ENCODE data around the gene SLC9C2. TPM values are rescaled to one million over a fixed set of nuclear protein-coding genes. Genes with fewer than 3 reads are reported as not detected.
"Not testable (repeated sequence)": the region's sequence is repeated elsewhere in the genome, so short reads cannot be mapped to it uniquely, and the experiment has no call there.

SLC9C2 gene
- total RNA-seq, 6 experiments from 2014 or later, result not detected

DNA sequence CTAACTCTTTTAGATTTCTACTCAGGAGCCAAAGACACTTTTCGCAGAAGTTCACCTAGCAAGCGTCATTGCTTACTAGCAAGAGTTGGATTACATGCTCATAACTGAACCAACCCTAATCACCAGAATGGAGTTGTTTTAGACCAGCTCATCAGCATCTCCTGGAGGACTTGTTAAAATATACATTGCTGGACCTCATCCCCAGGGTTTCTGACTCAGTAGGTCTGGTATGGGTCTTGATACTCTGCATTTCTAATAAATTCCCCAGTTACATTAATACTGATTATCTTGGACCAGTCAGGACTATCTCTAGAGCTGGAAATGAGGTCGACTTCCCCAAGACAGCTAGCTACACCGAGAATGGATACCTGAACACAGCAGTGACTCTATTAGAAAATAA is 135.4 kb downstream of the SLC9C2 start:
- no peak overlapping the region for H3K27ac ChIP-seq
- ATAC-seq (no peak), DNase-seq (no peak)

DNA sequence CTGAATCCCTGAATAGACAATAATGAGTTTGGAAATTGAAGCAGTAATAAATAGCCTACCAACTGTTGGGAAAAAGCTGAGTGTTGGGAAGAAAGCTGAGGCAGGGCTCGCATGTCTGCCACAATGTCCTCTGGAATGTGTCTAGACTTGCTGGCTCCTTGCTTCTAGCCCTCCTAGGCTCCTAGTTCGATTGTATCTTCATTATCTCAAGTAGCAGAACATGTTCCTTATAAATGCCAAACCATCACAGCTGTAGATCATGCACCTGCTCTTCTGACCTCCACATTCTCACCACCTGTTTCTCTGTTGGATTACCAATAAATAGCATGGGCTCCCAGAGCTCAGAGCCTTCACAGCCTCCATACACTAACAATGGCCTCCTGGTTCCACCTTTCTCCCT is 138.7 kb downstream of the SLC9C2 start:
- WGBS (ENCODE audit: insufficient coverage, low coverage, low lambda C conversion rate, missing lambda C conversion rate), result 80% methylated on average over 2 of the region's 2 CpGs
- intact Hi-C loops (cut with DNase I), result not testable (repeated sequence)

More for the DNA sequence above, 135.4 kb downstream of the SLC9C2 start:
- intact Hi-C loops (cut with DNase I), result no loop called here
- no peaks in the 10 kb centered on the region for H3K36me3 ChIP-seq
- H3K9me3 ChIP-seq, result no peaks in the 10 kb centered on the region
- no peaks in the 10 kb centered on the region for H3K4me1 ChIP-seq
- WGBS (ENCODE audit: insufficient coverage, low coverage, low lambda C conversion rate, missing lambda C conversion rate), result 94% methylated on average over 4 of the region's 4 CpGs
- no peaks in the 10 kb centered on the region for H3K27me3 ChIP-seq
- H3K4me3 ChIP-seq, result no peak overlapping the region
- TF ChIP-seq POLR2A (IDR thresholded peaks at IDR 0.05), result no peak
- TF ChIP-seq, protein P1, sequence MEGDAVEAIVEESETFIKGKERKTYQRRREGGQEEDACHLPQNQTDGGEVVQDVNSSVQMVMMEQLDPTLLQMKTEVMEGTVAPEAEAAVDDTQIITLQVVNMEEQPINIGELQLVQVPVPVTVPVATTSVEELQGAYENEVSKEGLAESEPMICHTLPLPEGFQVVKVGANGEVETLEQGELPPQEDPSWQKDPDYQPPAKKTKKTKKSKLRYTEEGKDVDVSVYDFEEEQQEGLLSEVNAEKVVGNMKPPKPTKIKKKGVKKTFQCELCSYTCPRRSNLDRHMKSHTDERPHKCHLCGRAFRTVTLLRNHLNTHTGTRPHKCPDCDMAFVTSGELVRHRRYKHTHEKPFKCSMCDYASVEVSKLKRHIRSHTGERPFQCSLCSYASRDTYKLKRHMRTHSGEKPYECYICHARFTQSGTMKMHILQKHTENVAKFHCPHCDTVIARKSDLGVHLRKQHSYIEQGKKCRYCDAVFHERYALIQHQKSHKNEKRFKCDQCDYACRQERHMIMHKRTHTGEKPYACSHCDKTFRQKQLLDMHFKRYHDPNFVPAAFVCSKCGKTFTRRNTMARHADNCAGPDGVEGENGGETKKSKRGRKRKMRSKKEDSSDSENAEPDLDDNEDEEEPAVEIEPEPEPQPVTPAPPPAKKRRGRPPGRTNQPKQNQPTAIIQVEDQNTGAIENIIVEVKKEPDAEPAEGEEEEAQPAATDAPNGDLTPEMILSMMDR (IDR thresholded peaks at IDR 0.05), result no peak

DNA sequence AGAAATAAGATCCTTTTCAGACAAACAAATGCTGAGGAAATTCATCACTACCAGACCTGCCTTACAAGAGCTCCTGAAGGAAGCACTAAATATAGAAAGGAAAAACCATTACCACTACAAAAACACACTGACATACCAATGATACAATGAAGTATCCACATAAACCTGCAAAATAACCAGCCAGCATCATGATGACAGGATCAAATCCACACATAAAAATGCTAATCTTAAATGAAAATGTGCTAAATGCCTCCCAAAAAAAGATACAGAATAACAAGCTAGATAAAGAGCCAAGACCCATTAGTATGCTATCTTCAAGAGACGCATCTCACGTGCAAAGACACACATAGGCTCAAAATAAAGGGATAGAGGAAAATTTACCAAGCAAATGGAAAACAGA is 140.2 kb downstream of the SLC9C2 start:
- ATAC-seq; H3K4me3 ChIP-seq; H3K4me1 ChIP-seq; H3K36me3 ChIP-seq; H3K27ac ChIP-seq; H3K27me3 ChIP-seq; intact Hi-C loops (cut with DNase I); H3K9me3 ChIP-seq; DNase-seq: not testable (repeated sequence)
- WGBS (ENCODE audit: insufficient coverage, low coverage, low lambda C conversion rate, missing lambda C conversion rate), result 95% methylated on average over 2 of the region's 2 CpGs

More for the DNA sequence above, 138.7 kb downstream of the SLC9C2 start:
- not testable (repeated sequence) for H3K4me1 ChIP-seq, H3K9me3 ChIP-seq, ATAC-seq, H3K27ac ChIP-seq, DNase-seq, H3K4me3 ChIP-seq, H3K36me3 ChIP-seq, H3K27me3 ChIP-seq

DNA sequence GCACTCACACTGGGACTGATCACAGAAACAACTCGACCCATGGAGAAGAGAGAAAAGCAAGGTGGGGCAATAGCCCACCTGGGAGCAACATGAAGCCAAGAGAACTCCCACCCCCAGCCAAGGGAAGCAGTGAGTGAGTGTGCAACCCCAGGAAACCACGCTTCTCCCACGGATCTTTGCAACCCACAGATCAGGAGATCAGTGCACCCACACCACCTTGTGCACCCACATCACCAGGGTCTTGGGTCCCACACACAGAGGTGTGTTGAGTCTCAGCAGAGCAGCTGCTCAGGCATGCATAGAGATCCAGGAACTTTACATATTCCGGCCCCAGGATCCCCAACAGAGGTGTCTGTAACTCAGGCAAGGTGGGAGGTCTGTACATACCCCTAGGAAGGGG is 143.0 kb downstream of the SLC9C2 start:
- H3K36me3 ChIP-seq, result peaks cover 0 to 4% (median 0%) of the 10 kb centered on the region in 4 donors
- intact Hi-C loops (cut with DNase I), result no loop called here
- H3K27ac ChIP-seq, result no peak overlapping the region
- no peak overlapping the region for H3K4me3 ChIP-seq
- TF ChIP-seq, protein P1 (IDR thresholded peaks at IDR 0.05), result no peak
- TF ChIP-seq POLR2A (IDR thresholded peaks at IDR 0.05), result no peak
- H3K4me1 ChIP-seq, result no peaks in the 10 kb centered on the region
- 72% methylated on average over 2 of the region's 4 CpGs for WGBS (ENCODE audit: insufficient coverage, low coverage, low lambda C conversion rate, missing lambda C conversion rate)
- no peak for ATAC-seq
- H3K9me3 ChIP-seq, result no peaks in the 10 kb centered on the region
- no peak for DNase-seq
- no peaks in the 10 kb centered on the region for H3K27me3 ChIP-seq

DNA sequence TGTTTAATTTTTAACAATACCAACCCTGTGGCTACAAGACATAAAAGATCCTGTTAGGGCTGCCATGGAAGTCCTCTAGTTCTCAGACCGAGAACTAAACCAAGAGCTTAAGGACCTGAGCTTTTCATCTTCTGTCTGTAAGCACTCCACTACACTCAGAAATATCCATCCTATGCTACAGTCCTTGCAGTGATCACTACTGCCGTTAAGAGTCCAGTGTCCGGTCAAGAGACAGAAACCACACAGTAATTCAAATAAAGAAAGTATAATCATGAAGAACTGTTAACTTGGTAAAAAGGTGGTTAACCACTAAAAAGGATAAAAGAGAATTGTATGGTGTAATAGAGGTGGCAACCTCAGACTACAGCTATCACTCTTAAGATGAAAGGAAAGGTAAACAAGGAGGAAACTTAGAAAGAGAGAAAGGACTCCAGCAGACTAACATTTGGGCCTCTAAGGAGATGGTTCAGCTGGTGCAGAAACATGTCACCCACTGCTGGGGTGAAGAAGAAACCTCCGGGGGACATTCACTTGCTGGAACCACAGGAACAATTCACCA is 147.8 kb downstream of the SLC9C2 start:
- 85% methylated on average over 4 of the region's 4 CpGs for WGBS (ENCODE audit: insufficient coverage, low coverage, low lambda C conversion rate, missing lambda C conversion rate)
- H3K4me3 ChIP-seq, result no peak overlapping the region
- H3K36me3 ChIP-seq, result no peaks in the 10 kb centered on the region
- TF ChIP-seq, protein P1 (IDR thresholded peaks at IDR 0.05), result no peak
- no peak for TF ChIP-seq POLR2A (IDR thresholded peaks at IDR 0.05)
- no peak for DNase-seq
- no peaks in the 10 kb centered on the region for H3K9me3 ChIP-seq
- no peaks in the 10 kb centered on the region for H3K27me3 ChIP-seq
- no peak overlapping the region for H3K27ac ChIP-seq
- intact Hi-C loops (cut with DNase I), result no loop called here
- H3K4me1 ChIP-seq, result peaks cover 0 to 13% (median 5%) of the 10 kb centered on the region in 4 donors
- ATAC-seq, result no peak

DNA sequence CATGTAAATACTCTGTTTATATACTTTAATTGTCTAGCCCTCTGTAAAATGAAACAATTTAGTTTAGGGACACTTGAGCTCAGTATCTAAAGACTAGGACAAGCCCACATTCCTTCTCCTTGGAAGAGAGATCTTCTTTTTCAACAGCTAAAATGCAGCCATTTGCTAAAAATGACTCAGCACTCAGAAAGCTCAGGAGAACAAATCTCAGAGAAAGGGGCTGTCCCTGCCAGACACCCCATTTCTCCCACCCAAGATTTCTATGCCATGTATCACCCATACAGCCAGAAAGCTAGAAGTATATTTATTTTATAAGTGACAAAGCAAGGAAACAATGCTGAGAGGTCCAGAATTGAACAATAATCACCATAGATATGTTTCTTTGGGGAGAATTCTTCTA is 148.9 kb downstream of the SLC9C2 start:
- intact Hi-C loops (cut with DNase I), result no loop called here
- Histone ChIP-seq H3K36me3 (no peaks in the 10 kb centered on the region), H3K27ac (no peak overlapping the region), H3K27me3 (no peaks in the 10 kb centered on the region), H3K4me3 (no peak overlapping the region), H3K4me1 (peaks cover 0 to 13% (median 5%) of the 10 kb centered on the region in 4 donors), H3K9me3 (no peaks in the 10 kb centered on the region)
- TF ChIP-seq, protein P1 (IDR thresholded peaks at IDR 0.05), result no peak
- TF ChIP-seq POLR2A (IDR thresholded peaks at IDR 0.05), result no peak
- DNase-seq (no peak), ATAC-seq (no peak)
